ENCODE data around the gene KRTAP25-1.

Gene KRTAP25-1

GRCh38 chr21:30289215-30289614 lies at the start of gene KRTAP25-1:
KRTAP25-1 (minus strand) TSS chr21:30289514; CDS start chr21:30289490, 24 bp downstream.
- FAIRE-seq (no peak), DNase-seq (ENCODE audit: insufficient read length, low spot score) (no peak)

GRCh38 chr21:30338717-30339116 lies 49.4 kb upstream of the KRTAP25-1 start:
- FAIRE-seq (no peak), DNase-seq (ENCODE audit: insufficient read length, low spot score) (no peak)

- no peak for DNase-seq (ENCODE audit: insufficient read length, low spot score)
- no peak for FAIRE-seq
Observed at GRCh38 chr21:30337772-30338171, 48.5 kb upstream of the KRTAP25-1 start.

GRCh38 chr21:30337276-30337744 lies 48.0 kb upstream of the KRTAP25-1 start, which contains the start of gene KRTAP27-1:
KRTAP27-1 (minus strand) TSS chr21:30337694; CDS start chr21:30337668, 26 bp downstream.
- DNase-seq (ENCODE audit: insufficient read length, low spot score) (no peak), FAIRE-seq (no peak)

- DNase-seq (ENCODE audit: insufficient read length, low spot score) (no peak), FAIRE-seq (no peak)
Observed at GRCh38 chr21:30336596-30336995, 47.3 kb upstream of the KRTAP25-1 start.

- no peak for FAIRE-seq
- no peak for DNase-seq (ENCODE audit: insufficient read length, low spot score)
Observed at GRCh38 chr21:30333736-30334135, 44.4 kb upstream of the KRTAP25-1 start.

- FAIRE-seq = no peak
- DNase-seq (ENCODE audit: insufficient read length, low spot score) = no peak
Observed at GRCh38 chr21:30332681-30333080, 43.4 kb upstream of the KRTAP25-1 start.

- no peak for FAIRE-seq
- no peak for DNase-seq (ENCODE audit: insufficient read length, low spot score)
Observed at GRCh38 chr21:30329203-30329875, 40.0 kb upstream of the KRTAP25-1 start.

- FAIRE-seq (no peak), DNase-seq (ENCODE audit: insufficient read length, low spot score) (no peak)
Observed at GRCh38 chr21:30326390-30326789, 37.1 kb upstream of the KRTAP25-1 start.

- no peak for FAIRE-seq
- no peak for DNase-seq (ENCODE audit: insufficient read length, low spot score)
Observed at GRCh38 chr21:30320215-30320614, 30.9 kb upstream of the KRTAP25-1 start, which contains the start of gene KRTAP26-1. KRTAP26-1 (minus strand) TSS chr21:30320315; CDS start chr21:30320035, 280 bp downstream.

GRCh38 chr21:30315701-30316100 lies 26.4 kb upstream of the KRTAP25-1 start:
- FAIRE-seq (no peak), DNase-seq (ENCODE audit: insufficient read length, low spot score) (no peak)

GRCh38 chr21:30306884-30307283 lies 17.6 kb upstream of the KRTAP25-1 start:
- no peak for FAIRE-seq
- DNase-seq (ENCODE audit: insufficient read length, low spot score) = no peak

- DNase-seq (ENCODE audit: insufficient read length, low spot score) (no peak), FAIRE-seq (no peak)
Observed at GRCh38 chr21:30305136-30305535, 15.8 kb upstream of the KRTAP25-1 start.

GRCh38 chr21:30282850-30283249 lies 6.5 kb downstream of the KRTAP25-1 start, which contains the start of gene KRTAP24-1:
KRTAP24-1 (minus strand) TSS chr21:30282950; CDS start chr21:30282932, 18 bp downstream.
- DNase-seq (ENCODE audit: insufficient read length, low spot score) (no peak), FAIRE-seq (no peak)

GRCh38 chr21:30271611-30272010 lies 17.7 kb downstream of the KRTAP25-1 start:
- DNase-seq (ENCODE audit: insufficient read length, low spot score) (no peak), FAIRE-seq (no peak)

GRCh38 chr21:30271156-30271555 lies 18.2 kb downstream of the KRTAP25-1 start:
- DNase-seq (ENCODE audit: insufficient read length, low spot score) = no peak
- no peak for FAIRE-seq

- FAIRE-seq (no peak), DNase-seq (ENCODE audit: insufficient read length, low spot score) (no peak)
Observed at GRCh38 chr21:30269803-30270530, 19.3 kb downstream of the KRTAP25-1 start.

GRCh38 chr21:30268608-30269197 lies 20.6 kb downstream of the KRTAP25-1 start:
- no peak for FAIRE-seq
- no peak for DNase-seq (ENCODE audit: insufficient read length, low spot score)

- DNase-seq (ENCODE audit: insufficient read length, low spot score) = no peak
- FAIRE-seq = no peak
Observed at GRCh38 chr21:30257773-30258172, 31.5 kb downstream of the KRTAP25-1 start.

GRCh38 chr21:30256100-30256499 lies 33.2 kb downstream of the KRTAP25-1 start:
- FAIRE-seq (no peak), DNase-seq (ENCODE audit: insufficient read length, low spot score) (no peak)

- FAIRE-seq (no peak), DNase-seq (ENCODE audit: insufficient read length, low spot score) (no peak)
Observed at GRCh38 chr21:30255679-30256078, 33.6 kb downstream of the KRTAP25-1 start.
